GM21423 (cell line): ENCODE measurements around the gene DTYMK.
"Not testable (repeated sequence)": the region's sequence is repeated elsewhere in the genome, so short reads cannot be mapped to it uniquely, and the experiment has no call there.

Experiments
- ATAC-seq: cut with Tn5 transposase; IDR thresholded peaks from one replicate; pipeline ENCODE4 v1.9.1; 2021; ENCODE audit warnings: mild to moderate bottlenecking, moderate library complexity; ENCODE audit not compliant: unreplicated experiment

Gene DTYMK

GRCh38 chr2:241673189-241673663, 13.4 kb downstream of the DTYMK start:
- ATAC-seq: no peak

- no peak for ATAC-seq
Measured at GRCh38 chr2:241672243-241673188, 14.1 kb downstream of the DTYMK start.

- no peak for ATAC-seq
Measured at GRCh38 chr2:241671457-241672240, 15.0 kb downstream of the DTYMK start.

- ATAC-seq: no peak
Measured at GRCh38 chr2:241670333-241671110, 16.1 kb downstream of the DTYMK start.

GRCh38 chr2:241668839-241669238, 17.8 kb downstream of the DTYMK start:
- no peak for ATAC-seq

GRCh38 chr2:241668354-241668753, 18.3 kb downstream of the DTYMK start:
- ATAC-seq: no peak

GRCh38 chr2:241666627-241667400, 19.8 kb downstream of the DTYMK start:
- no peak for ATAC-seq

GRCh38 chr2:241665731-241666440, 20.7 kb downstream of the DTYMK start:
- ATAC-seq: no peak

- ATAC-seq: not testable (repeated sequence)
Measured at GRCh38 chr2:241662731-241663130, 23.9 kb downstream of the DTYMK start.

- no peak for ATAC-seq
Measured at GRCh38 chr2:241660593-241661213, 25.9 kb downstream of the DTYMK start.

GRCh38 chr2:241659150-241659739, 27.4 kb downstream of the DTYMK start:
- no peak for ATAC-seq

GRCh38 chr2:241658296-241658695, 28.3 kb downstream of the DTYMK start:
- ATAC-seq: no peak

- ATAC-seq: no peak
Measured at GRCh38 chr2:241657786-241658254, 28.8 kb downstream of the DTYMK start.

- ATAC-seq: no peak
Measured at GRCh38 chr2:241656190-241656741, 30.3 kb downstream of the DTYMK start.

GRCh38 chr2:241655516-241656189, 31.0 kb downstream of the DTYMK start:
- ATAC-seq: no peak

- no peak for ATAC-seq
Measured at GRCh38 chr2:241654551-241654950, 32.1 kb downstream of the DTYMK start.

GRCh38 chr2:241653210-241653750, 33.3 kb downstream of the DTYMK start:
- no peak for ATAC-seq
